Hypothalamus (tissue), 51 donors: Measurements from ENCODE around the gene AGMAT.

Experiments used
- DNase-seq, 51 donors: peaks; one replicate each; lab custom pipeline; 2025; lab: John Stamatoyannopoulos, UW

Gene AGMAT

GRCh38 chr1:15584489-15585363, at the start of gene AGMAT:
AGMAT (minus strand) TSS chr1:15585051; CDS start chr1:15584967, 84 bp downstream.
- peak in 5 of 51 donors; percentile 20 to 29 (median 20) for DNase-seq

GRCh38 chr1:15633756-15634420, 49.0 kb upstream of the AGMAT start:
- DNase-seq = no peak

GRCh38 chr1:15628003-15628402, 43.2 kb upstream of the AGMAT start:
- DNase-seq = no peak

GRCh38 chr1:15627343-15627988, 42.6 kb upstream of the AGMAT start:
- no peak for DNase-seq

- peak in 1 of 51 donors; percentile 3 for DNase-seq
Measured at GRCh38 chr1:15626269-15626950, 41.6 kb upstream of the AGMAT start.

GRCh38 chr1:15625056-15625917, 40.4 kb upstream of the AGMAT start:
- no peak for DNase-seq

- DNase-seq = no peak
Measured at GRCh38 chr1:15624133-15624714, 39.4 kb upstream of the AGMAT start.

GRCh38 chr1:15623435-15623834, 38.6 kb upstream of the AGMAT start:
- DNase-seq = no peak

GRCh38 chr1:15622712-15623373, 38.0 kb upstream of the AGMAT start:
- DNase-seq = no peak

GRCh38 chr1:15621975-15622374, 37.1 kb upstream of the AGMAT start:
- no peak for DNase-seq

- no peak for DNase-seq
Measured at GRCh38 chr1:15620902-15621682, 36.2 kb upstream of the AGMAT start.

- DNase-seq = no peak
Measured at GRCh38 chr1:15620155-15620545, 35.3 kb upstream of the AGMAT start.

GRCh38 chr1:15618655-15619525, 34.0 kb upstream of the AGMAT start:
- DNase-seq = no peak

- DNase-seq = peak in 1 of 51 donors; percentile 12
Measured at GRCh38 chr1:15618077-15618654, 33.3 kb upstream of the AGMAT start.

- DNase-seq = peak; percentile 36 to 98 (median 90)
Measured at GRCh38 chr1:15617173-15618076, 32.6 kb upstream of the AGMAT start, which contains the start of gene DDI2. DDI2 (plus strand) TSS chr1:15617458; CDS start chr1:15617671, 213 bp downstream.
